ENCODE data around the gene TRIM72. TPM values are rescaled to one million over a fixed set of nuclear protein-coding genes. Genes with fewer than 3 reads are reported as not detected.

Gene TRIM72
- total RNA-seq, 1 experiment from 2014 or later = 0.09 TPM

- Histone ChIP-seq H3F3A (ENCODE audit: insufficient read depth, low read depth) (peaks cover 35% of the 10 kb centered on the region), H2AFZ (peak within 1 kb of the TSS; percentile 91), H3K27ac (peak within 1 kb of the TSS; percentile 94), H3K4me1 (replicated peaks; ENCODE audit: insufficient read depth) (peaks cover 22% of the 10 kb centered on the region), H3K79me2 (ENCODE audit: low read depth) (peaks cover 59% of the 10 kb centered on the region), H3K9me3 (ENCODE audit: insufficient read depth, low read depth) (no peaks in the 10 kb centered on the region), H4K20me1 (ENCODE audit: insufficient read depth) (peaks cover 45% of the 10 kb centered on the region), H3K27me3 (ENCODE audit: insufficient read depth, low read depth) (no peaks in the 10 kb centered on the region), H3K4me3 (peak within 1 kb of the TSS; percentile 83), H3K4me2 (peak within 1 kb of the TSS; percentile 91), H3K9me2 (ENCODE audit: insufficient read depth) (no peaks in the 10 kb centered on the region), H3K36me3 (ENCODE audit: low read depth) (peaks cover 35% of the 10 kb centered on the region)
- BruUV-seq (replicated peaks) = no TSS peak
- TF ChIP-seq EZH2 (IDR thresholded peaks at IDR 0.05; ENCODE audit: low read depth) (no peak), CTCF (conservative IDR thresholded peaks at IDR 0.05) (no peak)
- POLR2A ChIA-PET (ENCODE audit: unreplicated experiment) = interaction anchor here (0.5 to 1.7 kb wide), 16 partner anchors 13 to 694 kb away, joined by 3 to 20 read pairs (median 5); partner anchors contain the start of genes KAT8, PYCARD, ZNF267 and ZNF843
- DNase-seq = peak; percentile 80 to 93
- CTCF ChIA-PET = interaction anchor here (0.6 to 1.7 kb wide), 3 partner anchors 38 to 185 kb away, joined by 3 to 21 read pairs (median 10); no protein-coding TSS in a partner anchor
- intact Hi-C loops (cut with micrococcal nuclease; ENCODE audit: unreplicated experiment) = loop anchor here (1.0 kb wide), 4 partner anchors 30 to 183 kb away; partner anchors contain the start of genes PRSS36, ZNF646 and ZNF668
Measured at GRCh38 chr16:31179747-31180459, 34.0 kb upstream of the TRIM72 start, which contains the start of gene FUS. TSS of gene FUS (plus strand) at chr16:31180139. CDS start at chr16:31180215, 76 bp downstream.

GRCh38 chr16:31181102-31181830, 32.7 kb upstream of the TRIM72 start:
- H3K27ac ChIP-seq = peak overlapping the region; percentile 94; the same call in 1 of the 2 replicates
- H3K4me3 ChIP-seq = peak overlapping the region; percentile 83
- H2AFZ ChIP-seq = no peak overlapping the region
- peaks cover 73% of the 10 kb centered on the region for H3K79me2 ChIP-seq (ENCODE audit: low read depth)
- POLR2A ChIA-PET (ENCODE audit: unreplicated experiment) = interaction anchor here (0.5 to 1.6 kb wide), 6 partner anchors 16 to 271 kb away, joined by 3 to 12 read pairs (median 6); partner anchors contain the start of genes PYCARD and ZNF843
- peaks cover 48% of the 10 kb centered on the region for H3K36me3 ChIP-seq (ENCODE audit: low read depth)
- intact Hi-C loops (cut with micrococcal nuclease; ENCODE audit: unreplicated experiment) = no loop called here
- TF ChIP-seq EZH2 (IDR thresholded peaks at IDR 0.05; ENCODE audit: low read depth) (no peak), CTCF (conservative IDR thresholded peaks at IDR 0.05) (no peak)
- CTCF ChIA-PET = no interaction called here
- peaks cover 22% of the 10 kb centered on the region for H3K4me1 ChIP-seq (replicated peaks; ENCODE audit: insufficient read depth)
- TSS peak; percentile 31 for BruUV-seq (replicated peaks)
- peaks cover 48% of the 10 kb centered on the region for H3F3A ChIP-seq (ENCODE audit: insufficient read depth, low read depth)
- peak overlapping the region; percentile 91 for H3K4me2 ChIP-seq
- no peaks in the 10 kb centered on the region for H3K27me3 ChIP-seq (ENCODE audit: insufficient read depth, low read depth)
- peaks cover 59% of the 10 kb centered on the region for H4K20me1 ChIP-seq (ENCODE audit: insufficient read depth)
- no peaks in the 10 kb centered on the region for H3K9me2 ChIP-seq (ENCODE audit: insufficient read depth)
- no peaks in the 10 kb centered on the region for H3K9me3 ChIP-seq (ENCODE audit: insufficient read depth, low read depth)
- DNase-seq = peak in 1 of 2 experiments; percentile 31

GRCh38 chr16:31182391-31182790, 31.5 kb upstream of the TRIM72 start:
- no TSS peak for BruUV-seq (replicated peaks)
- Histone ChIP-seq H3K36me3 (ENCODE audit: low read depth) (peaks cover 60% of the 10 kb centered on the region), H4K20me1 (ENCODE audit: insufficient read depth) (peaks cover 70% of the 10 kb centered on the region), H2AFZ (no peak overlapping the region), H3K27me3 (ENCODE audit: insufficient read depth, low read depth) (no peaks in the 10 kb centered on the region), H3K9me2 (ENCODE audit: insufficient read depth) (no peaks in the 10 kb centered on the region), H3K79me2 (ENCODE audit: low read depth) (peaks cover 84% of the 10 kb centered on the region), H3K4me2 (peak overlapping the region; percentile 91), H3K9me3 (ENCODE audit: insufficient read depth, low read depth) (no peaks in the 10 kb centered on the region), H3K4me1 (replicated peaks; ENCODE audit: insufficient read depth) (peaks cover 22% of the 10 kb centered on the region), H3F3A (ENCODE audit: insufficient read depth, low read depth) (peaks cover 60% of the 10 kb centered on the region), H3K27ac (no peak overlapping the region), H3K4me3 (peak overlapping the region; percentile 83)
- intact Hi-C loops (cut with micrococcal nuclease; ENCODE audit: unreplicated experiment) = no loop called here
- DNase-seq = no peak
- POLR2A ChIA-PET (ENCODE audit: unreplicated experiment) = interaction anchor here (0.7 kb wide), 2 partner anchors 71 to 316 kb away, joined by 3 to 7 read pairs; no protein-coding TSS in a partner anchor
- no peak for TF ChIP-seq CTCF (conservative IDR thresholded peaks at IDR 0.05)
- no peak for TF ChIP-seq EZH2 (IDR thresholded peaks at IDR 0.05; ENCODE audit: low read depth)
- CTCF ChIA-PET = no interaction called here
